ELR (cell line): ENCODE data around the gene ERMARD.

Source experiments
- DNase-seq: peaks from one replicate; pipeline ENCODE4 v3.0.0-alpha.2; 2015; ENCODE audit warnings: low read depth

ERMARD gene

GRCh38 chr6:169825558-169826225 is 74.3 kb downstream of the ERMARD start:
- DNase-seq = no peak

- no peak for DNase-seq
These were observed 75.3 kb downstream of the ERMARD start for GRCh38 chr6:169826697-169827096.

GRCh38 chr6:169827290-169827717 is 75.9 kb downstream of the ERMARD start:
- no peak for DNase-seq

- DNase-seq = no peak
These were observed 76.8 kb downstream of the ERMARD start for GRCh38 chr6:169828176-169828575.

- DNase-seq = no peak
These were observed 78.4 kb downstream of the ERMARD start for GRCh38 chr6:169829786-169830185.

DNA sequence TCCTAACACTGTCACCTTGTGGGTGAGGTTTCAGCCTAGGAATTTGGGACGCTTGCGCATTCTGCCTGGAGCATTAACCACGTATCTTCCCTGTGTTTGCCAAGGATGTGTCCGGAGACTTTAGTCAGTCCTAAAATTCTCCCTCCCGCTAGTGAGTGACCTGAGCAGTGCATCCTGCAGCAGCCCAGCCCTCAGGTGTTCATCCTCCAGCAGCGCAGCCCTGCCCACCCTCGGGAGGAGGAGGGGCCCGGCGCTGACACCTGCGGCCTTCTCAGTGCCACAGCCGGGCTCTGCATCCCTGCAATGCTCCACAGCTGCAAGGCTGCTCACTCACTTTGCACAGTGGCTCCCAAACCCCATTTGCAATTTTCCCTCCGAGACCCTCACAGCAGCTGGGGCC is 79.5 kb downstream of the ERMARD start:
- no peak for DNase-seq
